OCI-LY1 (cell line): ENCODE data around the gene NT5C2.

Source experiments
- H2AFZ ChIP-seq: fragments of 200-600 bp; sonication (generic), shearing (Covaris generic); 2 replicates; pipeline ENCODE4 v1.6.0; 2014; ENCODE audit warnings: antibody characterized with exemption, mild to moderate bottlenecking, low read length
- H3F3A ChIP-seq: fragments of 200-600 bp; sonication (generic), shearing (Covaris generic); 2 replicates; pipeline ENCODE4 v1.6.0; 2014; ENCODE audit warnings: mild to moderate bottlenecking, antibody characterized with exemption, low read length, moderate library complexity; ENCODE audit not compliant: insufficient read depth
- H3K27ac ChIP-seq: fragments of 200-600 bp; sonication (generic); 2 replicates; pipeline ENCODE4 v1.5.1; 2014; ENCODE audit warnings: low read length, mixed run types, mild to moderate bottlenecking, low read depth; ENCODE audit not compliant: poor library complexity, severe bottlenecking
- H3K27me3 ChIP-seq: fragments of 200-600 bp; sonication (generic); 2 replicates; pipeline ENCODE4 v1.6.0; 2014; ENCODE audit warnings: antibody characterized with exemption, mild to moderate bottlenecking, low read length, moderate library complexity; ENCODE audit not compliant: insufficient read depth
- H3K36me3 ChIP-seq: fragments of 200-600 bp; sonication (generic); 2 replicates; pipeline ENCODE4 v1.6.1; 2014; ENCODE audit warnings: mild to moderate bottlenecking, antibody characterized with exemption, low read length, moderate library complexity, mixed read lengths; ENCODE audit not compliant: insufficient read depth
- H3K4me1 ChIP-seq: fragments of 200-600 bp; sonication (generic); 2 replicates; pipeline ENCODE4 v1.5.1; 2014; ENCODE audit warnings: mild to moderate bottlenecking, low read length, moderate library complexity; ENCODE audit not compliant: insufficient read depth, severe bottlenecking
- H3K4me2 ChIP-seq: fragments of 200-600 bp; sonication (generic), shearing (Covaris generic); 2 replicates; pipeline ENCODE4 v1.6.1; 2014; ENCODE audit warnings: low read length
- H3K4me3 ChIP-seq: fragments of 200-600 bp; sonication (generic); 2 replicates; pipeline ENCODE4 v1.5.1; 2014; ENCODE audit warnings: low read length, low read depth, mild to moderate bottlenecking, mixed read lengths; ENCODE audit not compliant: poor library complexity, severe bottlenecking
- H3K79me2 ChIP-seq: fragments of 200-600 bp; shearing (Covaris generic); 2 replicates; pipeline ENCODE4 v1.6.1; 2016; ENCODE audit warnings: mixed run types, low read length, mixed read lengths; ENCODE audit not compliant: insufficient read depth
- H3K9ac ChIP-seq: fragments of 200-600 bp; sonication (generic), shearing (Covaris generic); 2 replicates; pipeline ENCODE4 v1.6.1; 2014; ENCODE audit warnings: mild to moderate bottlenecking, low read length, mixed read lengths
- H3K9me2 ChIP-seq: fragments of 200-600 bp; sonication (generic), shearing (Covaris generic); 2 replicates; pipeline ENCODE4 v1.6.1; 2014; ENCODE audit warnings: low read depth, mild to moderate bottlenecking, low read length, mixed read lengths
- H3K9me3 ChIP-seq: fragments of 200-600 bp; shearing (Covaris generic); 2 replicates; pipeline ENCODE4 v1.6.1; 2014; ENCODE audit warnings: low read length, mixed read lengths
- H4K20me1 ChIP-seq: fragments of 200-600 bp; sonication (generic), shearing (Covaris generic); 2 replicates; pipeline ENCODE4 v1.6.0; 2016; ENCODE audit warnings: mild to moderate bottlenecking, low read length; ENCODE audit not compliant: insufficient read depth
- EZH2 ChIP-seq: fragments of 200-600 bp; sonication (generic), shearing (Covaris generic); IDR thresholded peaks from 2 replicates; pipeline ENCODE4 v1.8.0; 2017; ENCODE audit warnings: borderline replicate concordance, mixed run types, mild to moderate bottlenecking, antibody characterized with exemption, low read length, moderate library complexity, mixed read lengths
- TF ChIP-seq, protein P1 (sequence below): fragments of 200-600 bp; sonication (generic), shearing (Covaris generic); IDR thresholded peaks from 2 replicates; pipeline ENCODE4 v1.5.1; 2017; ENCODE audit warnings: mild to moderate bottlenecking, antibody characterized with exemption, low read length, moderate library complexity, mixed read lengths

Gene NT5C2

DNA sequence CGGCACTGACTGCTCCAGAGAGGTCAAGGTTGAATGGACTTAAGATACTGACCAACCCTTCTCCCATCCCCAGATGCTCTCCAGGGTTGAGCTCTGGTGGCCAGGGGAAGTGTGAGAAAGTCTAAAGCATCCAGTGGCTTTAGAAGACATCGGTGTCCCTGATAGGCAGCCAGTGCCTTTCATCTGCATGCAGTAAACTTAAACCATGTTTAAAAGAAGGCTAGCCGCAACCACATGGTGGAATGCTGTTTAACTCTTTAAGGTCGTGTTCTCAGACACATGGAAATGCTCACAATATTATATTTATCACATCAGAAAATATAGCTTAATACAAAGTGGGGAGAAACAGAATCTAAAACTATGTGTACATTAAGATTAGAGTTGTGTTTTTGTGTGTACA, 138.0 kb downstream of the NT5C2 start:
- no peaks in the 10 kb centered on the region for H3K36me3 ChIP-seq
- H2AFZ ChIP-seq: no peak overlapping the region
- H3K79me2 ChIP-seq: no peaks in the 10 kb centered on the region
- H3K4me1 ChIP-seq: no peaks in the 10 kb centered on the region
- H3K9me2 ChIP-seq: no peaks in the 10 kb centered on the region
- H4K20me1 ChIP-seq: no peaks in the 10 kb centered on the region
- H3K27me3 ChIP-seq: no peaks in the 10 kb centered on the region
- H3K4me3 ChIP-seq: no peak overlapping the region
- no peak overlapping the region for H3K4me2 ChIP-seq
- no peak overlapping the region for H3K9ac ChIP-seq
- no peak for TF ChIP-seq EZH2
- TF ChIP-seq, protein P1, sequence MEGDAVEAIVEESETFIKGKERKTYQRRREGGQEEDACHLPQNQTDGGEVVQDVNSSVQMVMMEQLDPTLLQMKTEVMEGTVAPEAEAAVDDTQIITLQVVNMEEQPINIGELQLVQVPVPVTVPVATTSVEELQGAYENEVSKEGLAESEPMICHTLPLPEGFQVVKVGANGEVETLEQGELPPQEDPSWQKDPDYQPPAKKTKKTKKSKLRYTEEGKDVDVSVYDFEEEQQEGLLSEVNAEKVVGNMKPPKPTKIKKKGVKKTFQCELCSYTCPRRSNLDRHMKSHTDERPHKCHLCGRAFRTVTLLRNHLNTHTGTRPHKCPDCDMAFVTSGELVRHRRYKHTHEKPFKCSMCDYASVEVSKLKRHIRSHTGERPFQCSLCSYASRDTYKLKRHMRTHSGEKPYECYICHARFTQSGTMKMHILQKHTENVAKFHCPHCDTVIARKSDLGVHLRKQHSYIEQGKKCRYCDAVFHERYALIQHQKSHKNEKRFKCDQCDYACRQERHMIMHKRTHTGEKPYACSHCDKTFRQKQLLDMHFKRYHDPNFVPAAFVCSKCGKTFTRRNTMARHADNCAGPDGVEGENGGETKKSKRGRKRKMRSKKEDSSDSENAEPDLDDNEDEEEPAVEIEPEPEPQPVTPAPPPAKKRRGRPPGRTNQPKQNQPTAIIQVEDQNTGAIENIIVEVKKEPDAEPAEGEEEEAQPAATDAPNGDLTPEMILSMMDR: no peak
- no peaks in the 10 kb centered on the region for H3K9me3 ChIP-seq
- H3K27ac ChIP-seq: no peak overlapping the region
- no peaks in the 10 kb centered on the region for H3F3A ChIP-seq

GRCh38 chr10:103054621-103055020, 138.5 kb downstream of the NT5C2 start:
- H3K4me1 ChIP-seq: no peaks in the 10 kb centered on the region
- no peak overlapping the region for H3K27ac ChIP-seq
- no peaks in the 10 kb centered on the region for H3K9me2 ChIP-seq
- H3K9me3 ChIP-seq: no peaks in the 10 kb centered on the region
- H4K20me1 ChIP-seq: no peaks in the 10 kb centered on the region
- no peaks in the 10 kb centered on the region for H3K27me3 ChIP-seq
- H3K4me2 ChIP-seq: no peak overlapping the region
- H3F3A ChIP-seq: no peaks in the 10 kb centered on the region
- no peaks in the 10 kb centered on the region for H3K79me2 ChIP-seq
- no peak overlapping the region for H3K4me3 ChIP-seq
- H2AFZ ChIP-seq: no peak overlapping the region
- no peak overlapping the region for H3K9ac ChIP-seq
- H3K36me3 ChIP-seq: no peaks in the 10 kb centered on the region
- no peak for TF ChIP-seq EZH2
- TF ChIP-seq, protein P1: no peak

DNA sequence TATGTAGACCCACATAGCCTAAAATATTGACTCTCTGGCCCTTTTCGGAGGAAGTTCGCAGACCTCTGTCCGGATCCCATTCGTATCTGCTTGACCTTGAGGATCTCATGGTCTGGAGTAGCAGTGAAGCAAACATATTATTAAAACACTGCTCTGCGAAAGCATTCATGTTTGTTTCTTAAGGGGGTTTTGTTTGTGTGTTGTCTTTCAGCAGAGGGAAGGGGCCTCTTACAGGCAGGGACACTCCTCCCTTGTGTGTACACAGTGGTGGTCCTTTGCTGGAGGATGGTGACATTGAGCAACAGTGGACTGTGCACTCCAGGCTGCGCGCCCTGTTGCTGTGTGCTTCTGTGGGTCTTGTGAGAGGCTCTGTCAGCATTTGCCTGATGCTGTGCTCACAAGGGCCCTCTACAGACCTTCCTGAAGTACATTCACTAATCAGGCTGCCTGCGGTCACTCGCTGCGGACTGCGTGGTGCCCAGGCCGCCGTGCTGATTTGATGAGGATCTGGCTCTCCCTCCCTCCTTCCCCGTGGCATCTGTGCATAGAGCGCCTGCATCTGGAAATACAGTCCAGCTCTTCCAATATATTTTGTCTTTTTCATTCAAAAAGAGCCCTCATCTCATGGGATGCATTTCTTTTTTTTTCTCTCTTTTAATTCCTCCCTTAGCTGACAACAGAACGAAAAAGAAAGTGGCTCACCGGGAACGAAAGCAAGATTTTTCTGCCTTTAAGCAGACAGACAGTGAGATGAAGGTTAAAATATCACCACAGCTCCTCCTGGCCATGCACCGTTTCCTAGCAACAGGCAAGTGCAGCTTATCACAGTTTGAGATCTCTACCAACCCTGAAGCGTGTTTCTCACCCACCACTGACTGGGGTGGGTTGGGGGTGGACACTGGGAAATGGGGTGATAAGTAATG, 139.2 kb downstream of the NT5C2 start:
- Histone ChIP-seq H2AFZ (no peak overlapping the region), H3K4me1 (no peaks in the 10 kb centered on the region), H3K4me3 (no peak overlapping the region), H4K20me1 (no peaks in the 10 kb centered on the region), H3K27ac (no peak overlapping the region), H3K9me3 (no peaks in the 10 kb centered on the region), H3K79me2 (no peaks in the 10 kb centered on the region), H3K9me2 (no peaks in the 10 kb centered on the region), H3F3A (no peaks in the 10 kb centered on the region), H3K4me2 (peak overlapping the region; percentile 46; the same call in 1 of the 2 replicates), H3K9ac (no peak overlapping the region), H3K27me3 (no peaks in the 10 kb centered on the region), H3K36me3 (no peaks in the 10 kb centered on the region)
- TF ChIP-seq, protein P1: no peak; the same call in 1 of the 2 replicates
- TF ChIP-seq EZH2: no peak
